ENCODE results near the gene FBXL4.
"Not testable (repeated sequence)": the region's sequence is repeated elsewhere in the genome, so short reads cannot be mapped to it uniquely, and the experiment has no call there.

Gene FBXL4

GRCh38 chr6:98945311-98946115 lies 2.2 kb downstream of the FBXL4 start:
- no peak for DNase-seq

- DNase-seq, result no peak
These were observed 3.1 kb downstream of the FBXL4 start for GRCh38 chr6:98944598-98945081.

DNA sequence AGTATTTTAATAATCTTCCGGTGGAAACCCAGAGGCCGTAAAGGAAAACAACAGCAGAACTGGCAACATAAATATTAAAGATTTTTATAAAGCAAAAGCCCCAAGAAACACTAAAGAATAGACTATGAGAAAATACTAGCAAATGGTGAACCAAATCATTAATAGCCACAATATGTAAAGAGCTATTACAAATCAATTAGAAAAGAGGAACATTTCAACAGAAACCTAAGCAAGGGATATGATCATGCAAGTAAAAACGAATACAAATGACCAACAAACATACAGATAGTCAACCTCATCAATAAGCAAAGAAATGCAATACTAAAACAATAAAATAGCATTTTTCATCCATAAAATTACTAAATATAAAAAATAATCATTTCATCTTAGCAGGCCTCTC lies 3.6 kb downstream of the FBXL4 start:
- no peak for DNase-seq

DNA sequence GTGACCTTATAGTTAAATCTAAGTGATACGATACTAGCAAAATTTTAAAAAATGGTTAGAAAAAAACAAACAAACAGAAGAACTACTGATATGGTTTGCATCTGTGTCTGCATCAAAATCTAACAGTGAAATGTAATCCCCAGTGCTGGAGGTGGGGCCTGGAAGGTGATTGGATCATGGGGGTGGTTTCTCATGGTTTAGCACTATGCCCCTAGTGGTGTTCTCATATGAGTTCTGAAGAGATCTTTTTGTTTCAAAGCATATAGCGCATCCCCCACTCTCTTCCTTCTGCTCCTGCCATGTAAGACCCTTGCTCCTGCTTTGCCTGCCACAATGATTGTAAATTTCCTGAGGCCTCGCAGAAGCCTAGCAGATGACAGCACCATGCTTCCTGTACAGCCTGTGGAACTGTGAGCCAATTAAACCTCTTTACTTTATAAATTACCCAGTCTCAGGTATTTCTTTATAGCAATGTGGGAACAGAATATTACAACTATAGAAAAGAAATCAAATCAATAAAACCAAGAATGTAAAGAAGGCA lies 5.4 kb downstream of the FBXL4 start:
- no peak for DNase-seq

DNA sequence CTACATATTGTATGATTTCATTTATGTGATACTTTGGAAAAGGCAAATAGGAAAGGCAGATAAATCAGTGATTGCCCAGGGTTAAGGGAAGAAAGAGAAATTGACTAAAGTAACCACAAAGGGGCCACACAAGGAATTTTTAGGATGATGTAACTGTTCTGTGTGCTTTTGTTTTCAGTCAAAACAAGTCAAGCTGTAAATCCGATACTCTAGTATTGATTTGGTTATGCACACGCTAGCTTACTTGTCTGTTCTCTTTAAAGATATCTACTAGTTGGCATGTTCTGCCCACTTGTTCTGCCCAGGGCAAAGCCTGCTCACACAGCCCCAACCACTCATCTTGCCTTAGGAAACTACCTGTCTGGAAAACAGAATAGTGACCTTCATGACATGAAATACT lies 6.4 kb downstream of the FBXL4 start:
- DNase-seq, result no peak

DNA sequence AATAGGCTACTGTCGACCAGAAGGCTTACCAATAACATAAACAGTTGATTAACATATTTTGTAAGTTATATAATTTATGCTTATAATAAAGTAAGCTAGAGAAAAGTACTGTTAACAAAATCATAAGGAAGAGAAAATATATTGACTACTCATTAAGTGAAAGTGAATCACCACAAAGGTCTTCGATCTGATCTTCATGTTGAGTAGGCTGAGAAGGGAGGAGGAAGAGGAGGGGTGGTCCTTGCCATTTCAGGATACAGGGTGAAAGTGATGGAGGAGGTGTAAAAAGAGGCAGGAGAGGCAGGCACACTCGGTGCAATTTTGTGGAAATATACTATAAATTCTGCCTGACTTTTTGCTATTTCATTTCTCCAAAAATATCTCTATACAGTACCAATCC lies 10.4 kb downstream of the FBXL4 start:
- no peak for DNase-seq

DNA sequence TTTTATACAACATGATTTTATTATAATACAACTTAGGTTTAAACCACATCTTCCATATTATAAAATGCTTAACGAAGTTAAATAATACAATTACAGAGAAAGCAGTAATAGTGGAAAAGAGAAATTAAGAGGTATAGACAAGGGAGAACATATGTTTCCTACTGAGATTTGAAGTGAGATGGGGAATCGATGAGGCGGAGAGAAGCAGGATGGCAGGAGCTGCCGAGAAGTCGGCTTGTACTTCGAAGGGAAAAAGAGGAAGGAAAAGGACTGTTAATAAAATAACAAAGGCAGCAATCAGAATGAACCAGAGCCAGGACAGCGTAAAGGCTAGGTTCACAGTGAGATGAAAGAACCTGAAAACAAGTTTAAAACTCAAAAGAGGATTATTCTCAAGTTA lies 15.4 kb downstream of the FBXL4 start:
- DNase-seq, result no peak

DNA sequence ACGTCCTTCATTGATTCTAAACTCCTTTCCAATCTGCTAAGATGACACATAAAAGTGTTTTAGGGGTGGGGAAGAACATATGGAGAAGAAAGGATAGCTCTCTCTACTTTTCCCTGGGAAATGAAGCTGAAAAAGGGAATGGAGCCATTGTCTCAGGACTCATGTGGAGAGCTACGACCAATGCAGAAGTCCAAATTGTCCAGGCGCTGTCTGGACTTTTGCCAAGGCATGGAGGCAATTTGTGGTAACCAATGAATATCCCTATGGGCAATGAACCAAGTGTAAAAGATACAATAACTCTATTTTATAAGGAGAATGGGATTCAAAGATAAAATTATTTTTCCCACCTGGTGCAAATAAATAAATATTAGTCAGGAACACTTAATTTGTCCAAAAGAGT lies 16.1 kb downstream of the FBXL4 start:
- no peak for DNase-seq

DNA sequence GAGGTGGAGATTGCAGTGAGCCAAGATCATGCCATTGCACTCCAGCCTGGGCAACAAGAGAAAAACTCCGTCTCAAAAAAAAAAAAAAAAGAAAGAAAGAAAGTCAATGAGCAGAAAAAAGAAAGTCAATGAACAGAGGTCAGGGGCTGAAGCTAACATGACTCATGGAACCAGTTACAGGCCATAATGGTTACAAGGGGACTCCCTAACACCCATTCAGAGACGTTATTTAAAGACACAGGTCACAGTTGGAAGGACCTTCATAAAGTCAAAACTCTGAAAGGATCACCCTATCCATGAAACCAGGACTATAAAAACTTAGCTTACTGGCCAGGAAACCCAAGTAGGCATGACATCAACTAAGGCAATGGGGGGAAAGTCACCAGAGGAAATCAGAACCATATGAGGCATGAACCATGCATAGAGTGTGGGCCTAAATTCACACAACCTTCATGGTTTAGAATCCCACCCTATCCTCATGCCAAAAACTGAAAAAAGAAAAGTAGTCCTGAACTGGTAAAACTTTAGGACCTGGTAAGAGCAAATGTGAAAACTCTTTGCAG lies 18.2 kb downstream of the FBXL4 start:
- no peak for DNase-seq

DNA sequence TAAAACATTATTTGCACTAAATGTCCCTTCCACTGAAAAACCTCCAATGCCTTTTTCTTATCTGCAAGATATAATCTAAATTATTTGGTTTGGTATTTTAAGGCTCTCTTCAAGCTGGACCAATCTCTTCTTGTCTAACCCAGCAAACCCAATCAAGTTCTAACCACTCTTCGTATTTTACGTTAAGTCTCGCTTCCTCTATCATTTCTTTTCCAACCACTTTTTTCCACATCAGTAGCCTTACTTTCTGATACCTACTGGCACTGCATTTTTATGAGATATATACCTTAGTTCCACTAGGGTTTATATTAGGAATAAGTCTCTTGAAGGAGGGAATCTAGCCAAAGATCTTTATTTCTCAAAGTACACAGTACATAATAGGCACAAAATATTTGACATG lies 19.1 kb downstream of the FBXL4 start:
- no peak for DNase-seq

DNA sequence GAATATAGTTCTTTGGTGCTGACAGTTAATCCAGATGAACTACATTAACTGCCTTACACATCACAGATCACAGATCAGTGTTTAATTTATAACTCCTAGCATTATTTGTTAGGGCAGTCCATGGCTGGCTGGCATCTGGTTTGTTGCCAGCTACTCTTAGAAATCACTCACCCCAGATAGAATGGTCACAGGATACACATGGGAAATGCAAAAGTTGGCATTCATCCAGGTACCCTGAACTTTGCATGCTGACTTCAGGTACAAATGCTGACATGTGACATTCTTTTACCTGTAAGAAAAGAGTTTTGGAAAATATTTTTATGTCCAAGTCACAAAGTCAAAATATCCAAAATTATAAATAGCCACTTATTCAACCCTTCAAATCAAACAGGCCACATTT lies 20.2 kb downstream of the FBXL4 start:
- DNase-seq, result no peak

- DNase-seq, result no peak
These were observed 21.9 kb downstream of the FBXL4 start for GRCh38 chr6:98925831-98926230.

GRCh38 chr6:98924647-98925046 lies 23.1 kb downstream of the FBXL4 start:
- no peak for DNase-seq

DNA sequence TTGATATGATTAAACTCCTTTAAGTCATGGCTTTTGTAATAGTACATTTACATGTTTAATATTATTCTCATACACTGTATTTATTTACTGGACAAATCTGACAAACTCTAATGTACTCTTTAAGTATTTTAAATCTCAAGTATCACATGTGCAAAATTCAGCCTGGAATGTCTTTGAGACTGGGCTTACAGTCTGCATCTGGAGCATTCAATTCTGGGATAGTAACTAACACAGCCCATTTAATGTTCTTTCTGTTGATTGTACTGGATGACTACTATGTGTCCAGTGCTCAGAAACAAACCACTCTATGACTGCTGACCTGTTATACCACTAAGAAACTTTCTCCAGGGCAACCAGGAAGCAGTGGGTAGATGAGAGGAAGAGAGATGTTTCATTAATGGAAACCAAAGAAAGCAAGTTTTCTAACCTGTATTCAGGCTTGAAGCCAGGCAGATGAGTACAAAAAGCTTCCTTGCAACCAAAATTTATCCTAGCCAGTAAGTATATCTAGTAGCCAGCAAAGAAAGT lies 26.8 kb downstream of the FBXL4 start:
- no peak for DNase-seq

GRCh38 chr6:98910946-98911345 lies 36.8 kb downstream of the FBXL4 start:
- DNase-seq, result not testable (repeated sequence)

DNA sequence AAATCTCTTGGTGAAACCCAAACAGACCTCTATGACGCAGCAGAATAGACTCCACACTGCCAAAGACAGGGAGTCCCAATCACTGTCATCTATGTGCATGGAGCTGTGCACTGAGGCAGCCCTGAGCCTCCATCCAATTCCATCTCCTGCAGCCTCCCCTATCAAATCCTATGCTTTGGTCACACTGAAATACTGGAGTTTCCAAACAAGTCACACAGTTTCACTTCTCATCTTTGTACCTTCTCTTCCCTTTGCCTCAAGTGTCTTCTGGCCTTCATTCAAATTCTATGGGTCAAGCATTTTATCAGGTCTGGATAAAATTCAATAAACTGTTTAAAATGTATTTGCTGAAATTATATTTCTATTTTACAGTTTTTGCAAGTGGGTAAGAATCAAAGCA lies 38.5 kb downstream of the FBXL4 start:
- no peak for DNase-seq

GRCh38 chr6:98906342-98906741 lies 41.4 kb downstream of the FBXL4 start:
- not testable (repeated sequence) for DNase-seq

DNA sequence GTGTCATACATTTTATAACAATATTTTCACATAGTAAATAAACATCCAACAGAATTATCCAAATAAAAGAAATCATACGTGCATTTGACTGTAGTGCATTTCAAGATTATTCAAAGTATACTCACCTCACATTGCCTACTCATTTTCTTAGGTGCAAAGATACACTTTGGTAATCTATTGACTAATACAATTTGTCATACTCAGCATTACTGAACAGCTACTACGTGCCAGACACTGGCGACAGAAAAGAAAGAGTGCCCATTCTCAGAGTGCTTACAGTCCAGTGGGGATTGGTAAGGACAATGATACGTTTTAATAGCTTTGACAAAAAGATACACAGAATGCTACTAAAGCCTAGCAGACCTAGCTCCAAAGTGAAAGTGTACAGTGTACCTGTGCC lies 42.0 kb downstream of the FBXL4 start:
- DNase-seq, result no peak

- no peak for DNase-seq
These were observed 43.6 kb downstream of the FBXL4 start for GRCh38 chr6:98904096-98904495.

- DNase-seq, result no peak
These were observed 47.0 kb downstream of the FBXL4 start for GRCh38 chr6:98900706-98901105.

DNA sequence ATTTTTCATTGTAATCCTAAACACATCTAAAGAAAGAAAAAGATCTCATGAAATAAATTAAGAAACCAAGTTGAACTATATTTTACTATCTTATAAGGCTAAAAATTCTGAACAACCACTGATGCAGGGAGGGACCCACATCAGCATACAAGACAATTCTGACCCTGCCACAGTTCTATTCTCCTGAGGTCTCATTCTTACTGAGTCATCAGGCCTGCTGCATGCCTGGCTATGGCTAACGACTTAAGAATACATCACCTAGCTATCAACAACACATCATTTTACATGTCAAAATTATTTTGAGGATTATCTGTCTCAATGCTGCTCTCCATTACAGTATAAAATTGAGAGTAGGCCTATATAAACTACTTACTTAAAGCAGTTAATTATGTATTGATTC lies 52.9 kb downstream of the FBXL4 start:
- DNase-seq, result no peak

DNA sequence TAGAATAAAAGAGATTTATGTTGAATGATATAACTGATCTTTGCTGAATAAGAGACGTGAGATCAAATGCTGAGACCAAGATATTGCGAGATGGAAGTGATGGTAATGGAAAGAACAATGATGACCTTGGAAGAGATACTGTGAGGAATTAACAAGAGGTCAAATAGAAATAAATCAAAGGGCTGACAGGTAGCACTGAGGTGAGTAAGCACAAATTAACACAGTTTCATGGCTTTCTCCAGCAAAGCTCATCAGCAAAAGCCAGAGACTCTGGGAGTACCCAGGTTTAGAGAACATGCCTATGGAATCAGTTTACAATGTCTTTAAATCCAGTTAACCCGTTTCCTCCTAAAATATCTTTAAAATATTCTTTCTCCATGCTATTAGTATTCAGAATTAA lies 60.1 kb downstream of the FBXL4 start:
- DNase-seq, result no peak

GRCh38 chr6:98885330-98885729 lies 62.4 kb downstream of the FBXL4 start:
- DNase-seq, result no peak

DNA sequence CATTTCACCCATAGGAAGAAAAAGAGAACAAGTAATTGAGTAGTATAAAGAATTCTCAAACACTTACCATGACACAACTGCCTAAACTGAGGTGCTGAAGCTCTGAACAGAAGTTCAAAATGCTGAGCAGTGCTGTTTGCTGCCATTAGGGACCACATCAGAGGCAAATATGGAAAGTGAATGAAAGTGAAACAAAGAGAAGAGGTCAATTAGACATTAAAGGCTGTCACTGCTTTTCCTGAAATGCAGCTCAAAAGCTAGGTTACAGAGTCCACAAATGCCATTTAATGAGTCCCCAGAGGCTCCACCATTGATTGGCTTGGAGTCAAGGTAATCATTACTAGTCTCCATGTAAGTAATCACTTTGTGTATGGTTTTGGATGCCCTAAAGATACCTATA lies 67.3 kb downstream of the FBXL4 start:
- no peak for DNase-seq

All from GDM1 (cell line).